MCF 10A (cell line): ENCODE measurements around the gene SRD5A2. TPM values are rescaled to one million over a fixed set of nuclear protein-coding genes. Genes with fewer than 3 reads are reported as not detected.

Experiments
- BruUV-seq: library from RNA; stranded (reverse); fragments of 400-500 nt; replicated peaks from 2 replicates; lab custom pipeline; 2021; lab: Mats Ljungman, UMichigan
- CTCF ChIA-PET: fragments of 300-600 bp; sonication (Branson Sonifier 250); formaldehyde crosslinking; extraction: SDS; loops from one replicate; lab custom pipeline; 2021; ENCODE audit warnings: antibody characterized with exemption, inconsistent platforms; lab: Yijun Ruan, JAX
- POLR2A ChIA-PET: fragments of 300-600, 350-650 bp; sonication (Branson Sonifier 250); formaldehyde crosslinking; extraction: SDS; loops from one replicate; lab custom pipeline; 2020; ENCODE audit warnings: antibody characterized with exemption, inconsistent platforms; lab: Yijun Ruan, JAX
- DNase-seq: peaks from one replicate; pipeline ENCODE4 v3.0.0-alpha.2; 2018; ENCODE audit not compliant: unreplicated experiment
- H3K27ac Mint-ChIP-seq: one replicate; pipeline ENCODE4 v1.8.0; 2022; ENCODE audit warnings: mild to moderate bottlenecking, low read depth, mixed read lengths; ENCODE audit not compliant: unreplicated experiment
- H3K27me3 Mint-ChIP-seq: one replicate; pipeline ENCODE4 v1.8.0; 2022; ENCODE audit warnings: mixed read lengths; ENCODE audit not compliant: insufficient read depth, unreplicated experiment
- H3K36me3 Mint-ChIP-seq: one replicate; pipeline ENCODE4 v1.8.0; 2022; ENCODE audit warnings: mild to moderate bottlenecking, moderate library complexity, mixed read lengths; ENCODE audit not compliant: insufficient read depth, unreplicated experiment
- H3K4me1 Mint-ChIP-seq: one replicate; pipeline ENCODE4 v1.8.0; 2022; ENCODE audit warnings: mixed read lengths; ENCODE audit not compliant: insufficient read depth, unreplicated experiment
- H3K4me3 Mint-ChIP-seq: one replicate; pipeline ENCODE4 v1.8.0; 2022; ENCODE audit warnings: mild to moderate bottlenecking, moderate library complexity, mixed read lengths; ENCODE audit not compliant: unreplicated experiment
- H3K9me3 Mint-ChIP-seq: one replicate; pipeline ENCODE4 v1.8.0; 2022; ENCODE audit warnings: mixed read lengths; ENCODE audit not compliant: unreplicated experiment
- intact Hi-C: fragments of 100-400 bp; cut with micrococcal nuclease; formaldehyde crosslinking; loops from 2 replicates; pipeline ENCODE4 v1.14.1; 2022
- total RNA-seq: library from RNA; stranded (reverse); gene quantifications from 2 replicates; pipeline ENCODE4 v1.2.3, GENCODE V29; 2022
- TF ChIP-seq, protein P1 (sequence below): fragments of 200-600 bp; IDR thresholded peaks from one replicate; pipeline ENCODE4 v1.8.0; 2022; ENCODE audit warnings: antibody characterized with exemption, mild to moderate bottlenecking; ENCODE audit not compliant: unreplicated experiment

SRD5A2 gene
- total RNA-seq, 1 experiment from 2014 or later = not detected

DNA sequence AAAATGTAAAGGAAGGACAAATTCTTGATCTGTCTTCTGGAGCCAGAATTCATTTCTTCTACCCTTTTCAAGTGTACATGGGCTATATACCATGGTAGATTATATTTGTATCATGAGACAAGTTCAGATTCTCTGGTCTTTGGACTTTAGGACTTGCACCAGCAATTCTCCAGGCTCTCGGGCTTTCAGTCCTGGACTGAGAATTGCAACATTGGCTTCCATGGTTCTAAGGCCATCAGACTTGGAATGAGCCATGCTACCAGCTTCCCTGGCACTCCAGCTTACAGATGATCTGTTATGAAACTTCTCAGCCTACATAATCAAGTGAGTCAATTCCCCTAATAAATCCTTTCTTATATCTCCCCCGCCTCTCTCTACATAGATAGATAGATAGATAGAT, 33.3 kb downstream of the SRD5A2 start:
- Mint-ChIP-seq H3K9me3 (peaks cover 23% of the 10 kb centered on the region), H3K27ac (no peak overlapping the region), H3K4me1 (no peaks in the 10 kb centered on the region), H3K36me3 (no peaks in the 10 kb centered on the region), H3K4me3 (no peak overlapping the region), H3K27me3 (no peaks in the 10 kb centered on the region)
- ChIA-PET CTCF (interaction anchor here (0.7 kb wide), 1 partner anchor 431 kb away, joined by 3 read pairs; no protein-coding TSS in a partner anchor), POLR2A (no interaction called here)
- no TSS peak for BruUV-seq
- DNase-seq = no peak
- TF ChIP-seq, protein P1, sequence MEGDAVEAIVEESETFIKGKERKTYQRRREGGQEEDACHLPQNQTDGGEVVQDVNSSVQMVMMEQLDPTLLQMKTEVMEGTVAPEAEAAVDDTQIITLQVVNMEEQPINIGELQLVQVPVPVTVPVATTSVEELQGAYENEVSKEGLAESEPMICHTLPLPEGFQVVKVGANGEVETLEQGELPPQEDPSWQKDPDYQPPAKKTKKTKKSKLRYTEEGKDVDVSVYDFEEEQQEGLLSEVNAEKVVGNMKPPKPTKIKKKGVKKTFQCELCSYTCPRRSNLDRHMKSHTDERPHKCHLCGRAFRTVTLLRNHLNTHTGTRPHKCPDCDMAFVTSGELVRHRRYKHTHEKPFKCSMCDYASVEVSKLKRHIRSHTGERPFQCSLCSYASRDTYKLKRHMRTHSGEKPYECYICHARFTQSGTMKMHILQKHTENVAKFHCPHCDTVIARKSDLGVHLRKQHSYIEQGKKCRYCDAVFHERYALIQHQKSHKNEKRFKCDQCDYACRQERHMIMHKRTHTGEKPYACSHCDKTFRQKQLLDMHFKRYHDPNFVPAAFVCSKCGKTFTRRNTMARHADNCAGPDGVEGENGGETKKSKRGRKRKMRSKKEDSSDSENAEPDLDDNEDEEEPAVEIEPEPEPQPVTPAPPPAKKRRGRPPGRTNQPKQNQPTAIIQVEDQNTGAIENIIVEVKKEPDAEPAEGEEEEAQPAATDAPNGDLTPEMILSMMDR = no peak
- intact Hi-C loops = no loop called here

DNA sequence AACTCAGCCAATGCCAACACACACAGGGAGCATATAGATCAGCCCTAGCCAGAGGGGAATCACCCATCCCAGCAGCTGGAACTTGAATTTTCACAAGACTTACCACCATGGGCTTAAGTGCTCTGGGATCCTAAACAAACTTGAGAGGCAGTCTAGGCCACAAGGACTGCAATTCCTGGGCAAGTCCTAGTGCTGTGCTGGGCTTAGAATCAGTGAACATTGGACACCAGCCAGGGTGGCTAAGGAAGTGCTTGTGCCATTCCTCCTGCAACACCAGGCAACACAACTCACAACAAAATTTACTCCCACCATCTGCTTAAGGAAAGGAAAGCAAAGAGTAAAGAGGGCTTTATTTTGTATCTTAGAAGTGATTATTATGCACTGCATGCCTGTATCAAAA, 38.9 kb downstream of the SRD5A2 start:
- Mint-ChIP-seq H3K36me3 (no peaks in the 10 kb centered on the region), H3K27ac (no peak overlapping the region), H3K4me3 (no peak overlapping the region), H3K4me1 (no peaks in the 10 kb centered on the region), H3K27me3 (no peaks in the 10 kb centered on the region), H3K9me3 (peaks cover 17% of the 10 kb centered on the region)
- BruUV-seq = no TSS peak
- intact Hi-C loops = no loop called here
- POLR2A ChIA-PET = interaction anchor here (1.3 kb wide), 1 partner anchor 19 kb away, joined by 3 read pairs; no protein-coding TSS in a partner anchor
- no peak for DNase-seq
- TF ChIP-seq, protein P1 = no peak
- CTCF ChIA-PET = interaction anchor here (0.6 kb wide), 1 partner anchor 15 kb away, joined by 4 read pairs; no protein-coding TSS in a partner anchor

DNA sequence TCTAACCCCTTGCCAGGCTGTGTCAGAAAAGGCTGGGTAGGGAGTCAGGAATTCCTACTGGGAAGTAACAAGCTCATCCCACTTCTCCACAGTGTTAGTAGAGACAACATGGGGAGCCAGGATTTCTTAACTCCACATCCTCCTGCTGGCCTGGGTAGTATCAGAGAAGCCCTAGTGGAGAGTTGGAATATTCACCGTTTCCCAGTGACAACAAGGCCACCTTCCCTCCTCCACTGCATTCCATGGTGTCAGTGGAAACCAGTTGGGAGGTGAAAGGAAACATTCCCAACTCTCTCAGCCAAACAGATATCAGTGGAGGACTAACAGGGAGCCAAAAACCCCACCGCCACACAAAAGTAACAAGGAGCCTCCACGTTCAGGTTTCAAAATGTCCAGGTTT, 41.2 kb downstream of the SRD5A2 start:
- ChIA-PET CTCF (no interaction called here), POLR2A (no interaction called here)
- Mint-ChIP-seq H3K27ac (no peak overlapping the region), H3K36me3 (no peaks in the 10 kb centered on the region), H3K27me3 (no peaks in the 10 kb centered on the region), H3K4me1 (no peaks in the 10 kb centered on the region), H3K9me3 (peaks cover 17% of the 10 kb centered on the region), H3K4me3 (no peak overlapping the region)
- BruUV-seq = no TSS peak
- DNase-seq = no peak
- intact Hi-C loops = no loop called here
- TF ChIP-seq, protein P1 = no peak

DNA sequence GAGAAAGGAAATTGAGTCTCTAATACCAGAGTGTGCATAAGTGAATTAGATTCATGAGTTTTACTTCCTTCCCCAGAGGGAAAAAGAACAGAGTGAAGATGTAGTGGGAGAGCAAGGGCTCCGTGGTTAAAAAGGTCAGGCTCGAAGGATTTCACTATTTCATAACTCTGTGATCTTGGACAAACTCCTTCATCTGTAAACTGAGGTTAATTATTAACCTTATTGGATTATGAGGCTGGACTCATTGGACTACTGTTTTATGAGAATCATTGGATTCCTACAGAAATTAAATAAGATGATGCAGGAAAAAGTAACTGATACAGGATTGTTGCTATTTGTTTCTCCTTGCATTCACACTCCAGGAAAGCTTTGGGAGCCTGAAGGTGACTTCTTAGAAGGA, 45.0 kb downstream of the SRD5A2 start:
- TF ChIP-seq, protein P1 = no peak
- BruUV-seq = no TSS peak
- Mint-ChIP-seq H3K4me3 (no peak overlapping the region), H3K27ac (no peak overlapping the region), H3K4me1 (no peaks in the 10 kb centered on the region), H3K36me3 (no peaks in the 10 kb centered on the region), H3K9me3 (no peaks in the 10 kb centered on the region), H3K27me3 (no peaks in the 10 kb centered on the region)
- intact Hi-C loops = no loop called here
- no peak for DNase-seq
- CTCF ChIA-PET = no interaction called here
- POLR2A ChIA-PET = no interaction called here
